ENCODE data around the gene FAM78B.

DNA sequence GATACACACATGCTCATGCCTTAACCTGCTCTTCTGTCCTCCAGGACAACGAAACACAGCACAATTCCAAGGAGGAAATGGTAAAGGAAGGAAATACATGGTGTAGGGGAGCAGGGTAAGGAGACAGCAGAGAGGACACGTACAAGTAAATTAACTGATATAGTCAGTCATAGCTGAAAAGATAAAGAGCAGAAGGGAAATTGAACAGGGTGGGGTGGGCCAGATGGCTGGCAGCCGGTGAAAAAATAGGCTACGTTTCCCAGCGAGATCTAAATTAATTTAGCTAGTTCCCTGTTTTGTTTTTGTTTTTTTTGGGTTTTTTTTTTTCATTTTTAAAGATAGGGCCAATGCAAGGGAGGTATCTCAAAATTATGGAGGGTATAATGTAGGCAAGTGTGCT, 109.2 kb downstream of the FAM78B start:
- TF ChIP-seq, protein P1, sequence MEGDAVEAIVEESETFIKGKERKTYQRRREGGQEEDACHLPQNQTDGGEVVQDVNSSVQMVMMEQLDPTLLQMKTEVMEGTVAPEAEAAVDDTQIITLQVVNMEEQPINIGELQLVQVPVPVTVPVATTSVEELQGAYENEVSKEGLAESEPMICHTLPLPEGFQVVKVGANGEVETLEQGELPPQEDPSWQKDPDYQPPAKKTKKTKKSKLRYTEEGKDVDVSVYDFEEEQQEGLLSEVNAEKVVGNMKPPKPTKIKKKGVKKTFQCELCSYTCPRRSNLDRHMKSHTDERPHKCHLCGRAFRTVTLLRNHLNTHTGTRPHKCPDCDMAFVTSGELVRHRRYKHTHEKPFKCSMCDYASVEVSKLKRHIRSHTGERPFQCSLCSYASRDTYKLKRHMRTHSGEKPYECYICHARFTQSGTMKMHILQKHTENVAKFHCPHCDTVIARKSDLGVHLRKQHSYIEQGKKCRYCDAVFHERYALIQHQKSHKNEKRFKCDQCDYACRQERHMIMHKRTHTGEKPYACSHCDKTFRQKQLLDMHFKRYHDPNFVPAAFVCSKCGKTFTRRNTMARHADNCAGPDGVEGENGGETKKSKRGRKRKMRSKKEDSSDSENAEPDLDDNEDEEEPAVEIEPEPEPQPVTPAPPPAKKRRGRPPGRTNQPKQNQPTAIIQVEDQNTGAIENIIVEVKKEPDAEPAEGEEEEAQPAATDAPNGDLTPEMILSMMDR (conservative IDR thresholded peaks at IDR 0.05; ENCODE audit: low read length) = no peak
- no peak for TF ChIP-seq EZH2phosphoT487 (IDR thresholded peaks at IDR 0.05; ENCODE audit: borderline replicate concordance)
